Measurements from ENCODE around the gene GNG7.
"Not testable (repeated sequence)": the region's sequence is repeated elsewhere in the genome, so short reads cannot be mapped to it uniquely, and the experiment has no call there.

GNG7 gene

DNA sequence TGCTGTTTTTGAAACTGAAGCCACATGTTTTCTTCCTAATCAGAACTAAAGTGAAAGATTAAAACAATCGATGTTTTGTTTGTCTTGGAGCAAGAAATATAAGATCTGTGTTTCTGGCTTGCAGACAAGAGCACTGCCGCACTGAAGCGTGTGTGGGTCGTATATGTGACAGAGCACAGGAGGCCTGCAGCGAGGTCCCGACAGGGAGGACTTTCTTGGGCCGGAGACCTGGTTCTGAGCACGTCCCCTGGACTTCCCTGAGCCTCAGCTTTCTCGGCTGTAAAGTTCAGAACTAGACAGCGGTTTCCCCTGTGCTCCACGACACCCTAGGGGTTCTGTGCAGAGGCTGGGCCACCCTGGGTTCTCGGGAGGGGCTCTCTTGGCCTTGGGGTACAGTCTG, 166.0 kb downstream of the GNG7 start:
- H3K4me3 ChIP-seq (ENCODE audit: low read depth, low read length) = no peak overlapping the region
- TF ChIP-seq, protein P1, sequence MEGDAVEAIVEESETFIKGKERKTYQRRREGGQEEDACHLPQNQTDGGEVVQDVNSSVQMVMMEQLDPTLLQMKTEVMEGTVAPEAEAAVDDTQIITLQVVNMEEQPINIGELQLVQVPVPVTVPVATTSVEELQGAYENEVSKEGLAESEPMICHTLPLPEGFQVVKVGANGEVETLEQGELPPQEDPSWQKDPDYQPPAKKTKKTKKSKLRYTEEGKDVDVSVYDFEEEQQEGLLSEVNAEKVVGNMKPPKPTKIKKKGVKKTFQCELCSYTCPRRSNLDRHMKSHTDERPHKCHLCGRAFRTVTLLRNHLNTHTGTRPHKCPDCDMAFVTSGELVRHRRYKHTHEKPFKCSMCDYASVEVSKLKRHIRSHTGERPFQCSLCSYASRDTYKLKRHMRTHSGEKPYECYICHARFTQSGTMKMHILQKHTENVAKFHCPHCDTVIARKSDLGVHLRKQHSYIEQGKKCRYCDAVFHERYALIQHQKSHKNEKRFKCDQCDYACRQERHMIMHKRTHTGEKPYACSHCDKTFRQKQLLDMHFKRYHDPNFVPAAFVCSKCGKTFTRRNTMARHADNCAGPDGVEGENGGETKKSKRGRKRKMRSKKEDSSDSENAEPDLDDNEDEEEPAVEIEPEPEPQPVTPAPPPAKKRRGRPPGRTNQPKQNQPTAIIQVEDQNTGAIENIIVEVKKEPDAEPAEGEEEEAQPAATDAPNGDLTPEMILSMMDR (IDR thresholded peaks at IDR 0.05; ENCODE audit: borderline replicate concordance, insufficient read depth, low read depth, low read length) = no peak

DNA sequence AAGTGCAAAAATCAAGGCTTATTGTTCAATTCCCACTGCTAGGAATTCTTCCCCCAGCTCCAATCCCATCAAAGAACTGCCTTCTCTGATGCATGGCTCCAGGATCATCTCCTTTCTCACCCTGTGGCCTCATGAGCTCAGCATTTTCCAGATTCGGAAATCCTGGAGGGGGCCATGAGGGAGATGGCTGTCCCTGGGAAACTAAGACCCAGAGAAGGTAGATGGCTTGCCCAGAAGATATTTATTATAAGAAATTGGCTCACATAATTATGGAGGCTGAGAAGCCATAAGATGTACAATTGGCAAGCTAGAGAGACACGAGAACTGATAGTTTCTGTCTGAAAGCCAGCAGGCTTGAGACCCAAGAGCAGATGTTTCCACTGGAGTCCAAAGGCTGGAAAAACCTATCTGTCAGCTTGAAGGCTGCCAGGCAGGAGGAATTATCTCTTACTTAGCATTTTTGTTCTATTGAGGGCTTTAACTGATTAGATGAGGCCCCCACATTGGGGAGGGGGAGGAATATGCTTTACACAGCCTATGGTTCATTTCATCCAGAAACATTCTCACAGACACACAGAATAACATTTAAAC, 168.0 kb downstream of the GNG7 start:
- TF ChIP-seq, protein P1 (IDR thresholded peaks at IDR 0.05; ENCODE audit: borderline replicate concordance, insufficient read depth, low read depth, low read length) = no peak
- H3K4me3 ChIP-seq (ENCODE audit: low read depth, low read length) = no peak overlapping the region

DNA sequence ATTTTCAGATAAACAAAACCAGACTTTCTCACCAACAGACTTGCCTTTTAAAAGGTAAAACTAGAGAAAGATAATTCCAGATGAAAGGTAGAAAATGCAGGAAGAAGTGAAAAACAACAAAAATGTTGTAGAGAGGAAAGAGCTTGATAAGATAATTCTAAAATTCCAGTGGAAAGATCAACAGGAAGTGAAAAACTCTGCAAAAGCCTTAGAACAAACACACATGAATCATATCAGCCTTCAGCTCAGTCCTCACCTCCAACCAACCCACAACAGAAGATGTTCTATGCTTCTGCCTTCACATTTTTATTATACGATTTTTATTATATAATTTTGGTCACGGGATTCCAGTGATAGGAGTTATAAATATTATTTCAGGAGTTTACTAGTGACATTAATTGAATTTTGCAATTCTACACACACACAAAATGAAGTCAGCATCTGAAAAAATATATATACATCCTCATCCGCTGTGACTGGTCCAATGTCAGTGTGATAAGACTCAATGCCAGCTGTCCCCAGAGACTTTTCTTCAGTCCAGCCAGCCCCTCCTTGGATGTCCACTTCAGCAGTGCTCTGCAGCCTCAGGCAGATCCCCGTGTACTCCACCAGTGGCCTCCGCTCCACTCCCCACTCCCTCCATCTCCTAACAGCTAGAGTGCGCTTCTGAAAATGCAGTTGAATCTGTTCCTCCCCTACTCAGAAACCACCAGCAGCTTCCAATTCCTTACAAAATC, 168.6 kb downstream of the GNG7 start:
- TF ChIP-seq, protein P1 (IDR thresholded peaks at IDR 0.05; ENCODE audit: borderline replicate concordance, insufficient read depth, low read depth, low read length) = no peak
- no peak overlapping the region for H3K4me3 ChIP-seq (ENCODE audit: low read depth, low read length)

DNA sequence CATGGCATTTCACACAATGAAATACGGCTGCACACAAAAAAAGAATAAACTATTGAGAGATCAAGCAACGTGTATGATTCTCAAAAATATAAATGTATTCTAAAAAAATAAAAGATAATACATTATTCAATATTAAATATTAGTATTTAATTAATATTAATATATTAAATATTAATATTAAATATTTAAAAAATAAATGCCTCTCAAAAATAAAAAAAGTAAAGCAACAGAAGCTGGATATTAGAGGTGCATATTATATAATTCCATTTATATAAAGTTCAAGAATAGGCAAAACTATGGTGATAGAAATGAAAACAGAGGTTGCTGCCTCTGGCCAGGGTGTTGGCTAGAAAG, 169.4 kb downstream of the GNG7 start:
- no peak overlapping the region for H3K4me3 ChIP-seq (ENCODE audit: low read depth, low read length)
- TF ChIP-seq, protein P1 (IDR thresholded peaks at IDR 0.05; ENCODE audit: borderline replicate concordance, insufficient read depth, low read depth, low read length) = no peak

DNA sequence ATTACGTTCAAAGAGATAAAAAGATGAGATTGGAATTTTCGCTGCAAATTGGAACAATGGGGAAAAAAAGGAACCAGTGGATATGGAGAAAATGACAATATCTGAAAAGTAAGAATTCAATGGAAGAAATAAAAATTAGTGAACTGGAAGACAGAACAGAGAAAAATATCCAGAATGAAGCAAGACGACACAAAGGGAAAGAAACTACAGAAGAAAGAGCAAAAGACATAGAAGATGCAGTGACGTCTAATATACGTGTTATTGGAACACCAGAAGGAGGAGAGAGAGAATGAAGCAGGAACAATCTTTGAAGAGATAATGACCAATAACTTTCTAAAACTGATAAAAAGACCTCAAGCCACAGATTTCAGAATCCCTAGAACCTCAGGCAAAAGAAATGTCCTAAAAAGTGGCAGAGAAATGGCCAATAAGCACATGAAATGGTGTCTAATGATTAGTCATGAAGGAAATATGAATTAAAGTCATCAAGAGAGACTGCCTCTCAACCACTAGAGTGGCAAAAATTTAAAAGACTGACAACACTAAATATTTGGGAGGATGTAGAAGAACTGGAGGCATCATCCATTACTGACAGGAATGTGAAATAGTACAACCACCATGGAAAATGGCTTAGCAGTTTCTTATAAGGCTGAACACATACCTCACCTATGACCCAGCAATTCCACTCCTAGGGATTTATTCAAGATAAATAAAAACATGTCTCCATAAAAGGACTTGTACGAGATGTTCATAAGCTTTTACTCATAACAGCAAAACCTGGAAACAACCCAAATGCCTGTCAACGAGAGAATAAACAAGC, 170.0 kb downstream of the GNG7 start:
- TF ChIP-seq, protein P1 (IDR thresholded peaks at IDR 0.05; ENCODE audit: borderline replicate concordance, insufficient read depth, low read depth, low read length) = no peak
- no peak overlapping the region for H3K4me3 ChIP-seq (ENCODE audit: low read depth, low read length)

DNA sequence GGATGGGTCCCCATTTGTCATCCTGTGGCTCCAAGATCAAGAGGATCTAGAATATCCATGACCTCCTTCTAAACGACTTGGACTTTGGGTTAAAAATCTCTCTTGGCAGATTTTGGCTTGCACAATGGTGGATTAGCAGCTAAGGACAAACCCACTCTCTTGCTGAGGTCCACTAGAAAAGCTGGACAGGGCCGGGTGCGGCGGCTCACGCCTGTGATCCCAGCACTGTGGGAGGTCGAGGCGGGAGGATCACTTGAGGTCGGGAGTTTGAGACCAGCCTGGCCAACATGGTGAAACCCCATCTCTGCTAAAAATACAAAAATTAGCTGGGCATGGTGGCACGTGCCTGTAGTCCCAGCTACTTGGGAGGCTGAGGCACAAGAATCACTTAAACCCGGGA, 172.6 kb downstream of the GNG7 start:
- H3K4me3 ChIP-seq (ENCODE audit: low read depth, low read length) = not testable (repeated sequence)

DNA sequence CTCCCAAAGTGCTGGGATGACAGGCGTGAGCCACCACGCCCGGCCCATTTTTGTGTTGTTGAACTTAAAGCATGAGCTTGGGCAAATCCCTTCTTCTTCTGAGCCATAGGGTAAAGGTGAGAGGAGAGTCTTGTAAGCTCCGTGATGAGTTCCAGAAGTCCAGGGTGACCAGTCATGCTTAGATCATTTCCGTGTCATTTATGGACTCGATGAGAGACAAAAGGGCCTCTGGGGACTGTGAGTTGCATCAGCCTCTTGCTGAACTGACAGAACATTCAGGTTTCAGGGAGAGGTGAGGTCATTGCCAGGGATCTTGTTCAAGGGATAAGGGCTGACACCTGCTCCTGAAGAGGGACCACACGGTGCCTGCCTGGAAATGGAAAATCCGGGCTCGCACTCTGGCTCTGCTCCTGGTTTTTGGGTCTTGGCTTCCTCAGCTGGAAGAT, 173.0 kb downstream of the GNG7 start:
- no peak overlapping the region for H3K4me3 ChIP-seq (ENCODE audit: low read depth, low read length)
- TF ChIP-seq, protein P1 (IDR thresholded peaks at IDR 0.05; ENCODE audit: borderline replicate concordance, insufficient read depth, low read depth, low read length) = no peak
